HPDE6-E6E7 (cell line): ENCODE results near the gene CPTP.

Experiments used
- DNase-seq: peaks from one replicate; pipeline ENCODE4 v3.0.0; 2011; ENCODE audit warnings: missing footprints; ENCODE audit errors: extremely low spot score

The CPTP gene

GRCh38 chr1:1349256-1350012 is 24.8 kb downstream of the CPTP start, which contains the start of gene DVL1:
TSS of gene DVL1 (minus strand) at chr1:1349418. CDS start at chr1:1349065, 353 bp downstream.
- DNase-seq, result no peak

- no peak for DNase-seq
Measured at GRCh38 chr1:1351511-1352427, 27.2 kb downstream of the CPTP start.

- no peak for DNase-seq
Measured at GRCh38 chr1:1352786-1353388, 28.3 kb downstream of the CPTP start.

- DNase-seq, result no peak
Measured at GRCh38 chr1:1353389-1354151, 29.0 kb downstream of the CPTP start.

- DNase-seq, result no peak
Measured at GRCh38 chr1:1354271-1355247, 30.0 kb downstream of the CPTP start.

- DNase-seq, result no peak
Measured at GRCh38 chr1:1355416-1355815, 30.8 kb downstream of the CPTP start.

GRCh38 chr1:1356166-1356795 is 31.7 kb downstream of the CPTP start:
- DNase-seq, result no peak

- DNase-seq, result no peak
Measured at GRCh38 chr1:1356796-1357401, 32.3 kb downstream of the CPTP start.

GRCh38 chr1:1357871-1358432 is 33.4 kb downstream of the CPTP start:
- DNase-seq, result no peak

- no peak for DNase-seq
Measured at GRCh38 chr1:1358433-1359271, 34.0 kb downstream of the CPTP start, which contains the start of gene MXRA8. TSS of gene MXRA8 (minus strand) at chr1:1358555. CDS start at chr1:1358504, 51 bp downstream.

- DNase-seq, result no peak
Measured at GRCh38 chr1:1359308-1359663, 34.7 kb downstream of the CPTP start.

GRCh38 chr1:1359664-1360468 is 35.3 kb downstream of the CPTP start:
- no peak for DNase-seq

GRCh38 chr1:1360506-1361169 is 36.0 kb downstream of the CPTP start:
- DNase-seq, result no peak

- DNase-seq, result no peak
Measured at GRCh38 chr1:1361233-1361981, 36.8 kb downstream of the CPTP start.

- no peak for DNase-seq
Measured at GRCh38 chr1:1361982-1362423, 37.4 kb downstream of the CPTP start.

- DNase-seq, result no peak
Measured at GRCh38 chr1:1364266-1364665, 39.7 kb downstream of the CPTP start.
